Loucy (cell line): ENCODE data around the gene C17orf67.

ENCODE experiments used
- H2AFZ ChIP-seq: fragments of 200-600 bp; sonication (generic); 2 replicates; pipeline ENCODE4 v1.6.0; 2016; ENCODE audit warnings: antibody characterized with exemption, mild to moderate bottlenecking, low read length, moderate library complexity
- H3F3A ChIP-seq: fragments of 200-600 bp; 2 replicates; pipeline ENCODE4 v1.6.0; 2016; ENCODE audit warnings: antibody characterized with exemption, low read depth, mild to moderate bottlenecking
- H3K27me3 ChIP-seq: fragments of 200-600 bp; sonication (generic); 2 replicates; pipeline ENCODE4 v1.6.1; 2014; ENCODE audit warnings: low read length, mild to moderate bottlenecking; ENCODE audit not compliant: insufficient read depth, poor library complexity, severe bottlenecking
- H3K36me3 ChIP-seq: fragments of 200-600 bp; sonication (generic); 2 replicates; pipeline ENCODE4 v1.6.1; 2016; ENCODE audit warnings: low read length; ENCODE audit not compliant: insufficient read depth
- H3K4me1 ChIP-seq: fragments of 200-600 bp; sonication (generic); 2 replicates; pipeline ENCODE4 v1.5.1; 2014; ENCODE audit warnings: low read length, mild to moderate bottlenecking; ENCODE audit not compliant: insufficient read depth, poor library complexity, severe bottlenecking
- H3K4me2 ChIP-seq: fragments of 200-600 bp; sonication (generic); 2 replicates; pipeline ENCODE4 v1.6.0; 2014; ENCODE audit warnings: antibody characterized with exemption, low read length, low read depth, mild to moderate bottlenecking; ENCODE audit not compliant: poor library complexity, severe bottlenecking
- H3K4me3 ChIP-seq: fragments of 200-600 bp; sonication (generic); 2 replicates; pipeline ENCODE4 v1.5.1; 2014; ENCODE audit warnings: low read length, mild to moderate bottlenecking, mixed read lengths; ENCODE audit not compliant: poor library complexity, severe bottlenecking
- H3K79me2 ChIP-seq: fragments of 200-600 bp; sonication (generic); 2 replicates; pipeline ENCODE4 v1.6.1; 2014; ENCODE audit warnings: low read length; ENCODE audit not compliant: insufficient read depth
- H3K9ac ChIP-seq: fragments of 200-600 bp; sonication (generic); 2 replicates; pipeline ENCODE4 v1.6.0; 2014; ENCODE audit warnings: mild to moderate bottlenecking, low read depth, low read length, moderate library complexity; ENCODE audit not compliant: poor library complexity, severe bottlenecking
- H3K9me2 ChIP-seq: fragments of 200-600 bp; sonication (generic); replicated peaks from 2 replicates; pipeline ENCODE4 v1.6.1; 2016; ENCODE audit warnings: low read depth, low read length, mixed read lengths
- H3K9me3 ChIP-seq: fragments of 200-600 bp; sonication (generic); 2 replicates; pipeline ENCODE4 v1.6.1; 2014; ENCODE audit warnings: mild to moderate bottlenecking, antibody characterized with exemption, low read length, low read depth; ENCODE audit not compliant: insufficient read depth
- H4K20me1 ChIP-seq: fragments of 200-600 bp; sonication (generic); 2 replicates; pipeline ENCODE4 v1.6.0; 2014; ENCODE audit warnings: antibody characterized with exemption, low read length, mild to moderate bottlenecking; ENCODE audit not compliant: insufficient read depth, poor library complexity, severe bottlenecking
- EZH2phosphoT487 ChIP-seq: fragments of 200-600 bp; IDR thresholded peaks from 2 replicates; pipeline ENCODE4 v1.6.1; 2018; ENCODE audit warnings: antibody characterized with exemption, mild to moderate bottlenecking, moderate library complexity, borderline replicate concordance
- TF ChIP-seq, protein P1 (sequence below): fragments of 200-600 bp; sonication (generic); conservative IDR thresholded peaks from 2 replicates; pipeline ENCODE4 v1.5.1; 2014; ENCODE audit warnings: mild to moderate bottlenecking, antibody characterized with exemption, low read length

Gene C17orf67, protein sequence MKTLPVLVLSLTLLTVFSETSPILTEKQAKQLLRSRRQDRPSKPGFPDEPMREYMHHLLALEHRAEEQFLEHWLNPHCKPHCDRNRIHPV

DNA sequence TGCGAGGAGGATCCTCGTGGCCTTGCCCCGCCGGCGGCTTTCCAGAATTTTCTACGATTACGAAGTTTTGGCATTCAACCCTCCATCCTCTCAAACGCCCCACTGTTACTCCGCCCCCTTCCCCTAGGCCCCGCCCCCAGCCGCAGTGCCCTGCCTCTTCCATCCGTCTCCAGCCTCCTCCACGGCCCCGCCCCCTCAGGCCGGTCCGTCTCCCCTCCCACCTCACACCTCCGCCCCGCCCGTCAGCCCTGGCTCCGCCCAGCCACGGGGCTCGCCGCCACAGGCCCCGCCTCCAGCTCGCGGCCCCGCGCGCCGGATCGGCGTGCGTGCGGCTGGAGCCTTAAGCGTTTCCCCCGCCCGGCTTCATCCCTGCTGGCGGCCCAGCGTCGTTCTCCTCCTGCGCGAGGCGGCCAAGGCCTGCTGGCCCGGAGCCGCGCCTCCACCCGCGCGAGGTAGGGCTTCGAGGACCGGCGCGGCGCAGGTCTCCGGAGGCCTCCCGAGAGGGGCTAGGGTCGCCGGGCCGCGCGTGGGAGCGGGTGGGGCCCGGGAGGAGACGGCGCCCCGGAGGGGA is at the start of gene C17orf67, which contains the start of gene DGKE:
TSS of gene C17orf67 (minus strand) at position 112 of the 571 bp plus-strand sequence. CDS start 18,110 bp downstream, outside the sequence.
TSS of gene DGKE (plus strand) at position 343 of the 571 bp plus-strand sequence. CDS start 645 bp downstream, outside the sequence.
- Histone ChIP-seq H4K20me1 (peaks cover 65% of the 10 kb centered on the region), H3K27me3 (no peaks in the 10 kb centered on the region), H3K4me3 (peak within 1 kb of the TSS; percentile 92), H3K4me1 (peaks cover 68% of the 10 kb centered on the region), H3K4me2 (peak within 1 kb of the TSS; percentile 96), H3F3A (no peaks in the 10 kb centered on the region), H3K9ac (peak within 1 kb of the TSS; percentile 87), H3K9me2 (no peaks in the 10 kb centered on the region), H2AFZ (peak within 1 kb of the TSS; percentile 85), H3K36me3 (peaks cover 5% of the 10 kb centered on the region; the same call in 1 of the 2 replicates), H3K79me2 (peaks cover 89% of the 10 kb centered on the region), H3K9me3 (no peaks in the 10 kb centered on the region)
- TF ChIP-seq, protein P1, sequence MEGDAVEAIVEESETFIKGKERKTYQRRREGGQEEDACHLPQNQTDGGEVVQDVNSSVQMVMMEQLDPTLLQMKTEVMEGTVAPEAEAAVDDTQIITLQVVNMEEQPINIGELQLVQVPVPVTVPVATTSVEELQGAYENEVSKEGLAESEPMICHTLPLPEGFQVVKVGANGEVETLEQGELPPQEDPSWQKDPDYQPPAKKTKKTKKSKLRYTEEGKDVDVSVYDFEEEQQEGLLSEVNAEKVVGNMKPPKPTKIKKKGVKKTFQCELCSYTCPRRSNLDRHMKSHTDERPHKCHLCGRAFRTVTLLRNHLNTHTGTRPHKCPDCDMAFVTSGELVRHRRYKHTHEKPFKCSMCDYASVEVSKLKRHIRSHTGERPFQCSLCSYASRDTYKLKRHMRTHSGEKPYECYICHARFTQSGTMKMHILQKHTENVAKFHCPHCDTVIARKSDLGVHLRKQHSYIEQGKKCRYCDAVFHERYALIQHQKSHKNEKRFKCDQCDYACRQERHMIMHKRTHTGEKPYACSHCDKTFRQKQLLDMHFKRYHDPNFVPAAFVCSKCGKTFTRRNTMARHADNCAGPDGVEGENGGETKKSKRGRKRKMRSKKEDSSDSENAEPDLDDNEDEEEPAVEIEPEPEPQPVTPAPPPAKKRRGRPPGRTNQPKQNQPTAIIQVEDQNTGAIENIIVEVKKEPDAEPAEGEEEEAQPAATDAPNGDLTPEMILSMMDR, result no peak
- no peak for TF ChIP-seq EZH2phosphoT487

DNA sequence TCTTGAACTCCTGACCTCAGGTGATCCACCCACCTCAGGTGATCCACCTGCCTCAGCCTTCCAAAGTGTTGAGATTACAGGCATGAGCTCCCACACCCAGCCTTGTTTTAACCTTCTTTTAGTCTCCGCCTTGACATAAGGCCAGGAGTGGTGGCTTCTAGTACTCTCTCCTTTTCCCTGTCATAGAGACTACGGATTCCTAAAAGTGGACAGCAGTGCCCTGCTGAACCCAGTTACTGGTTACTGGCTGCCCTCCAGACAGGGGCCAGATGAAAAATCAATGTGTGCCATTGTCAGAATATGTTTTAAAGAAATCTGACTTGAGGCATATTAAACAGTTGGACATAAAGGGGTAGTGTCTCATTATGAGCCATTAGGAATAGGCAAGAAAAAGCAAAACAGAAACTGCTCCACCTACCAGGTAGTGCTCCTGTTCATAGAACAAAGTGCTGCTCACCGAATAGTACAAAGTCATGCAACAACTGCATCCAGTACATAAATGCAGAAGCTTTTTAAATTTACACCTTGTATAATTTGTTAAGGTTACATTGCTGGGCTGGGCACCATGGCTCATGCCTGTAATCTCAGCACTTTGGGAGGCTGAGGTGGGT is 48.1 kb upstream of the C17orf67 start:
- Histone ChIP-seq H3K4me1 (no peaks in the 10 kb centered on the region), H3F3A (no peaks in the 10 kb centered on the region)

DNA sequence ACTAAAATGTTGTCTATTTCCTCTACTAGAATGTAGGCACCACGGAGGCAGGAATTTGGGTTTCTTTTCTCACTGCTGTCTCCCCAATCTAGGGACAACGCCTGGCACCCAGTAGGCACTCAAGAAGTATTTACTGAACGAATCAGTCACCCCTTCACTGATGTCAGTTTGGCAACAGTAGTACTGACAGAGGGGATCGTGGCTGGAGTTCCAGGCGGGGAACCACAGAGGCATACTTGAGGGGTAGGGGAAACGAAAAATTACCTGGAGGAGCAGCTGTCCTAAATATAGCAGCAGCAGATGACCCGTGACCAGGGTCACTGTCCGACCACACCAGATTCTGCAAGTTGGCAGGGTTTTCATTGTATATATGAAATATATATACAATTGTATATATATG is 46.9 kb upstream of the C17orf67 start:
- TF ChIP-seq EZH2phosphoT487, result no peak
- TF ChIP-seq, protein P1, result no peak
- Histone ChIP-seq H3K36me3 (no peaks in the 10 kb centered on the region), H3K9me2 (no peaks in the 10 kb centered on the region), H4K20me1 (no peaks in the 10 kb centered on the region), H3K9me3 (no peaks in the 10 kb centered on the region), H3F3A (no peaks in the 10 kb centered on the region), H3K4me2 (no peak overlapping the region), H3K9ac (no peak overlapping the region), H3K27me3 (no peaks in the 10 kb centered on the region), H3K4me3 (no peak overlapping the region), H2AFZ (no peak overlapping the region), H3K4me1 (no peaks in the 10 kb centered on the region), H3K79me2 (no peaks in the 10 kb centered on the region)

More for the DNA sequence above, 48.1 kb upstream of the C17orf67 start:
- H3K4me3 ChIP-seq, result no peak overlapping the region
- H3K4me2 ChIP-seq, result no peak overlapping the region
- TF ChIP-seq EZH2phosphoT487, result no peak
- TF ChIP-seq, protein P1, result no peak
- no peaks in the 10 kb centered on the region for H3K79me2 ChIP-seq
- H3K9me2 ChIP-seq, result no peaks in the 10 kb centered on the region
- no peaks in the 10 kb centered on the region for H4K20me1 ChIP-seq
- no peaks in the 10 kb centered on the region for H3K9me3 ChIP-seq
- H2AFZ ChIP-seq, result no peak overlapping the region
- no peaks in the 10 kb centered on the region for H3K27me3 ChIP-seq
- H3K9ac ChIP-seq, result no peak overlapping the region
- H3K36me3 ChIP-seq, result no peaks in the 10 kb centered on the region
